PC-9 (cell line): ENCODE data around the gene STRN3. TPM values are rescaled to one million over a fixed set of nuclear protein-coding genes. Genes with fewer than 3 reads are reported as not detected.
"Not testable (repeated sequence)": the region's sequence is repeated elsewhere in the genome, so short reads cannot be mapped to it uniquely, and the experiment has no call there.

Source experiments
- BruUV-seq: library from RNA; stranded (reverse); fragments of 400-500 nt; replicated peaks from 2 replicates; lab custom pipeline; 2021; lab: Mats Ljungman, UMichigan
- CTCF ChIA-PET: fragments of 300-600 bp; sonication (Branson Sonifier 250); formaldehyde crosslinking; loops from one replicate; lab custom pipeline; 2022; ENCODE audit warnings: antibody characterized with exemption; lab: Charles Lee
- POLR2A ChIA-PET: fragments of 300-600 bp; sonication (Branson Sonifier 250); formaldehyde crosslinking; loops from one replicate; lab custom pipeline; 2022; ENCODE audit warnings: antibody characterized with exemption; ENCODE audit not compliant: unreplicated experiment; lab: Charles Lee
- DNase-seq, 2 experiments: peaks; one replicate each; pipeline versions ENCODE4 v3.0.0 to v3.0.0-alpha.2; 2015 to 2022; ENCODE audit warnings: mixed read lengths in 1 of 2
- H2AFZ ChIP-seq: fragments of 200-600 bp; sonication (generic); 2 replicates; pipeline ENCODE4 v1.8.1; 2017; ENCODE audit warnings: antibody characterized with exemption
- H3F3A ChIP-seq: fragments of 200-600 bp; sonication (generic); 2 replicates; pipeline ENCODE4 v1.8.1; 2017; ENCODE audit warnings: antibody characterized with exemption, mild to moderate bottlenecking, low read depth; ENCODE audit not compliant: insufficient read depth
- H3K27ac ChIP-seq: fragments of 200-600 bp; sonication (generic); 2 replicates; pipeline ENCODE4 v1.6.1; 2016; ENCODE audit warnings: mixed run types
- H3K27me3 ChIP-seq: fragments of 200-600 bp; sonication (generic); 2 replicates; pipeline ENCODE4 v1.6.1; 2016; ENCODE audit warnings: low read depth, mixed run types; ENCODE audit not compliant: insufficient read depth
- H3K36me3 ChIP-seq: fragments of 200-600 bp; sonication (generic); 2 replicates; pipeline ENCODE4 v1.6.1; 2016; ENCODE audit warnings: low read depth, mixed run types
- H3K4me1 ChIP-seq: fragments of 200-600 bp; sonication (generic); replicated peaks from 2 replicates; pipeline ENCODE4 v1.6.1; 2016; ENCODE audit warnings: mixed run types; ENCODE audit not compliant: insufficient read depth
- H3K4me2 ChIP-seq: fragments of 200-600 bp; sonication (generic); 2 replicates; pipeline ENCODE4 v1.6.1; 2017; ENCODE audit warnings: mixed run types
- H3K4me3 ChIP-seq: fragments of 200-600 bp; sonication (generic); 2 replicates; pipeline ENCODE4 v1.6.1; 2016; ENCODE audit warnings: mixed run types
- H3K79me2 ChIP-seq: fragments of 200-600 bp; sonication (generic); 2 replicates; pipeline ENCODE4 v1.6.1; 2017; ENCODE audit warnings: low read depth, mixed run types
- H3K9me2 ChIP-seq: fragments of 200-600 bp; sonication (generic); 2 replicates; pipeline ENCODE4 v1.8.1; 2017; ENCODE audit warnings: mild to moderate bottlenecking; ENCODE audit not compliant: insufficient read depth
- H3K9me3 ChIP-seq: fragments of 200-600 bp; sonication (generic); 2 replicates; pipeline ENCODE4 v1.8.1; 2016; ENCODE audit warnings: low read depth; ENCODE audit not compliant: insufficient read depth
- H4K20me1 ChIP-seq: fragments of 200-600 bp; sonication (generic); 2 replicates; pipeline ENCODE4 v1.8.1; 2017; ENCODE audit not compliant: insufficient read depth
- CTCF ChIP-seq: fragments of 200-600 bp; sonication (generic); conservative IDR thresholded peaks from 2 replicates; pipeline ENCODE4 v1.6.1; 2017; ENCODE audit warnings: mixed run types, antibody characterized with exemption, mild to moderate bottlenecking, moderate library complexity
- EZH2 ChIP-seq: fragments of 200-600 bp; sonication (generic); IDR thresholded peaks from 2 replicates; pipeline ENCODE4 v1.8.0; 2017; ENCODE audit warnings: antibody characterized with exemption, low read depth
- intact Hi-C: fragments of 100-400 bp; cut with micrococcal nuclease; formaldehyde crosslinking; loops from one replicate; pipeline ENCODE4 v1.10.0; 2022; ENCODE audit not compliant: unreplicated experiment
- total RNA-seq: library from RNA; stranded (reverse); gene quantifications from 2 replicates; pipeline ENCODE4 v1.2.3, GENCODE V29; 2021

The STRN3 gene
- total RNA-seq, 1 experiment from 2014 or later, result 18.1 TPM

GRCh38 chr14:30907659-30908057 is 118.5 kb downstream of the STRN3 start:
- Histone ChIP-seq H3K4me1 (no peaks in the 10 kb centered on the region), H3K9me2 (no peaks in the 10 kb centered on the region), H3K9me3 (no peaks in the 10 kb centered on the region), H3K4me3 (no peak overlapping the region), H3K27ac (no peak overlapping the region), H3F3A (no peaks in the 10 kb centered on the region), H3K4me2 (no peak overlapping the region), H2AFZ (no peak overlapping the region), H3K27me3 (no peaks in the 10 kb centered on the region), H4K20me1 (no peaks in the 10 kb centered on the region), H3K36me3 (peaks cover 6% of the 10 kb centered on the region; the same call in 1 of the 2 replicates), H3K79me2 (no peaks in the 10 kb centered on the region)
- ChIA-PET CTCF (interaction anchor here (0.6 kb wide), 1 partner anchor 992 kb away, joined by 3 read pairs; no protein-coding TSS in a partner anchor), POLR2A (interaction anchor here (0.7 kb wide), 1 partner anchor 358 kb away, joined by 4 read pairs; no protein-coding TSS in a partner anchor)
- no peak for DNase-seq
- BruUV-seq, result no TSS peak
- intact Hi-C loops, result loop anchor here (2.0 kb wide), 1 partner anchor 251 kb away; no protein-coding TSS in a partner anchor
- TF ChIP-seq CTCF, result no peak

GRCh38 chr14:30906752-30907658 is 119.2 kb downstream of the STRN3 start:
- no peaks in the 10 kb centered on the region for H3K9me2 ChIP-seq
- H3K4me1 ChIP-seq, result no peaks in the 10 kb centered on the region
- TF ChIP-seq EZH2 (no peak), CTCF (peak; percentile 46; the same call in 1 of the 2 replicates)
- H3K9me3 ChIP-seq, result no peaks in the 10 kb centered on the region
- ChIA-PET POLR2A (interaction anchor here (0.7 kb wide), 1 partner anchor 359 kb away, joined by 4 read pairs; no protein-coding TSS in a partner anchor), CTCF (interaction anchor here (0.6 kb wide), 1 partner anchor 992 kb away, joined by 3 read pairs; no protein-coding TSS in a partner anchor)
- H3K27me3 ChIP-seq, result no peaks in the 10 kb centered on the region
- H4K20me1 ChIP-seq, result no peaks in the 10 kb centered on the region
- H3F3A ChIP-seq, result no peaks in the 10 kb centered on the region
- intact Hi-C loops, result loop anchor here (2.0 kb wide), 1 partner anchor 250 kb away; no protein-coding TSS in a partner anchor
- H3K4me3 ChIP-seq, result no peak overlapping the region
- no peak overlapping the region for H2AFZ ChIP-seq
- H3K36me3 ChIP-seq, result peaks cover 6% of the 10 kb centered on the region; the same call in 1 of the 2 replicates
- H3K79me2 ChIP-seq, result no peaks in the 10 kb centered on the region
- BruUV-seq, result no TSS peak
- DNase-seq, result no peak
- no peak overlapping the region for H3K27ac ChIP-seq
- no peak overlapping the region for H3K4me2 ChIP-seq

GRCh38 chr14:30903285-30904124 is 122.7 kb downstream of the STRN3 start:
- Histone ChIP-seq H3K9me3 (no peaks in the 10 kb centered on the region), H3K9me2 (no peaks in the 10 kb centered on the region), H3K36me3 (peaks cover 6% of the 10 kb centered on the region; the same call in 1 of the 2 replicates), H3K27ac (no peak overlapping the region), H3K27me3 (no peaks in the 10 kb centered on the region), H3K4me3 (no peak overlapping the region), H3K4me2 (no peak overlapping the region), H3F3A (no peaks in the 10 kb centered on the region), H2AFZ (no peak overlapping the region), H3K4me1 (no peaks in the 10 kb centered on the region), H3K79me2 (no peaks in the 10 kb centered on the region), H4K20me1 (no peaks in the 10 kb centered on the region)
- TF ChIP-seq CTCF (no peak), EZH2 (no peak)
- no peak for DNase-seq
- intact Hi-C loops, result no loop called here
- ChIA-PET CTCF (no interaction called here), POLR2A (no interaction called here)
- no TSS peak for BruUV-seq

- H3K27me3 ChIP-seq, H3K9me3 ChIP-seq, DNase-seq, H3K9me2 ChIP-seq, H3K27ac ChIP-seq, H3K4me1 ChIP-seq, intact Hi-C loops, H3K4me3 ChIP-seq, H3F3A ChIP-seq, H3K79me2 ChIP-seq, POLR2A ChIA-PET, H3K36me3 ChIP-seq, H3K4me2 ChIP-seq, H2AFZ ChIP-seq, H4K20me1 ChIP-seq, CTCF ChIA-PET, BruUV-seq: not testable (repeated sequence)
Observed at GRCh38 chr14:30897121-30897520, 129.1 kb downstream of the STRN3 start.
